Measurements from ENCODE around the gene S100A12. TPM values are rescaled to one million over a fixed set of nuclear protein-coding genes. Genes with fewer than 3 reads are reported as not detected.

The S100A12 gene
- total RNA-seq, 4 donors from 2014 or later, result 2.6 to 3.2 TPM; not detected in 2

DNA sequence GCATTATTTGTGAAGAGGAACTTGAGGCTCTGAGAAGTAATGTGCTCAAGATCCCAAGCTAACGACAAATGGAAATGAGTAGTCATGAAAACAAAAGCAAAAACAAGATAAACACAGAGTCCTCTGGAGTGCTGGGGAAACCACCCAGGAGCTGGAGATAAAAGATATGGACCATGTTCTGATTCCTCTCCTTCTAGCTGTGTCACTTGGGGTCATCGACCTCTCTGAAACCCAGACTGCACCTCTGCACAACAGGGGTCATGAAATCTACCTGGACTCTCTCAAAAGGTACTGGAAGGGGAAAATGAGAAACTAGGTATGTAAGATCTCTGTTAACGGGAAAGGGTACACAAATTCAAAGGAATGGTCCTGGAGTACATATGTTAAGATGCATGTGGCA, 33.2 kb downstream of the S100A12 start:
- H3K9me3 ChIP-seq, result no peaks in the 10 kb centered on the region
- no peaks in the 10 kb centered on the region for H3K4me1 ChIP-seq
- no peaks in the 10 kb centered on the region for H3K27me3 ChIP-seq
- H3K36me3 ChIP-seq, result no peaks in the 10 kb centered on the region
- H3K4me3 ChIP-seq, result no peak overlapping the region
- DNase-seq, result no peak
- intact Hi-C loops (cut with DNase I; ENCODE audit: low total_unique reads), result no loop called here
- TF ChIP-seq POLR2A (IDR thresholded peaks at IDR 0.05) (no peak), CTCF (IDR thresholded peaks at IDR 0.05) (no peak)
- H3K27ac ChIP-seq, result no peak overlapping the region

DNA sequence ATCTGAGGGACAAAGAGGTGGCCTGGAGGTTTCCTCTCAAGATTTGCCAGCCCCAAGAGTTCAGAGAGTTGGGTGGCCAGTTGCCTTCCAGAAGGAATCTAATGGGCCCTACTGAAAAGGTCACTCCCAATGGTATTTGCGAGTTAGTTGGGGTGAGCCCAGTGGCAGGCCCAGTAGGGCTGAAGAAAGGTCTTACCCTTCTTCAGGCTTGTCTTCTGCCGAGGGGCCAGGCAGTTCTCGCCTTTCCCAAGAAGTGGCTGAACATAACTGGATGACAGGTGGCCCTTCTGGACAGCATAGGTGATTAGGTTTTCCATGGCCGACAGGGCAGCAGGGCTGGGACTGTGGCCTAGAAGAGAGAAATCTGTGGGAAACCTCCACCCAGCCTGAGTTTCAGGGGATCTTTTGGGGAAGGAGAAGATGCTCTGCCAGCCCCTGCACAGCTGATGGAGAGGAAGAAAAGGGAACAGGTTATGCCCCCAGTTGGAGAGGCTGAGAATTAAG, 33.9 kb downstream of the S100A12 start:
- TF ChIP-seq POLR2A (IDR thresholded peaks at IDR 0.05) (no peak), CTCF (IDR thresholded peaks at IDR 0.05) (no peak)
- intact Hi-C loops (cut with DNase I; ENCODE audit: low total_unique reads), result no loop called here
- Histone ChIP-seq H3K4me1 (no peaks in the 10 kb centered on the region), H3K27ac (no peak overlapping the region), H3K27me3 (no peaks in the 10 kb centered on the region), H3K9me3 (no peaks in the 10 kb centered on the region), H3K4me3 (no peak overlapping the region), H3K36me3 (no peaks in the 10 kb centered on the region)
- DNase-seq, result no peak

- Histone ChIP-seq H3K27ac (no peak overlapping the region), H3K4me3 (no peak overlapping the region), H3K9me3 (no peaks in the 10 kb centered on the region), H3K36me3 (no peaks in the 10 kb centered on the region), H3K4me1 (no peaks in the 10 kb centered on the region), H3K27me3 (no peaks in the 10 kb centered on the region)
- intact Hi-C loops (cut with DNase I; ENCODE audit: low total_unique reads), result no loop called here
- TF ChIP-seq CTCF (IDR thresholded peaks at IDR 0.05) (no peak), POLR2A (IDR thresholded peaks at IDR 0.05) (no peak)
- no peak for DNase-seq
Observed at GRCh38 chr1:153340356-153340755, 35.1 kb downstream of the S100A12 start.

DNA sequence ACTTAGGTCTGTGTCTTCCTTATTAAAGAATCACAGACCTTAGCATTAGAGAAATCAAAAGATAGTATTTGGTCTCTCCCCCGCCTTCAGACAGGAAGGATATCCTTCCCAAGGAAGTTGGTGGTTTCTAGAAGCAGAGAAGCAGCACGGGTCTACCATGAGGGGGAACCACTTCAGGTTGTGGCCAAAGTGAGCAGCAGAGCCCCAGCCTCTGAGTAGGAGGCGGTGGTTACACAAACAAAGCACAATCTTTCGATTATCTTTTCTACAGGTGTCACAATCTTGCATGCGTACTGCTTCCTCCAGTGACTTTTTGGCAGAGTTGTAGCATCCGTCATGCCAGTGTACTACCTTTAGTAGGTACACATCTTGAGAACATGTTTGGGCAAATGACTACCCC, 35.6 kb downstream of the S100A12 start:
- TF ChIP-seq POLR2A (IDR thresholded peaks at IDR 0.05), result no peak
- TF ChIP-seq CTCF (IDR thresholded peaks at IDR 0.05), result no peak
- no peak for DNase-seq
- Histone ChIP-seq H3K4me3 (no peak overlapping the region), H3K27ac (no peak overlapping the region), H3K9me3 (no peaks in the 10 kb centered on the region), H3K4me1 (no peaks in the 10 kb centered on the region), H3K36me3 (no peaks in the 10 kb centered on the region), H3K27me3 (no peaks in the 10 kb centered on the region)
- intact Hi-C loops (cut with DNase I; ENCODE audit: low total_unique reads), result no loop called here

- no peaks in the 10 kb centered on the region for H3K27me3 ChIP-seq
Observed at GRCh38 chr1:153337980-153338853, 37.2 kb downstream of the S100A12 start.

More at GRCh38 chr1:153337980-153338853, 37.2 kb downstream of the S100A12 start:
- no peak overlapping the region for H3K4me3 ChIP-seq
- H3K27ac ChIP-seq, result no peak overlapping the region
- no peaks in the 10 kb centered on the region for H3K9me3 ChIP-seq
- H3K4me1 ChIP-seq, result no peaks in the 10 kb centered on the region
- no peak for DNase-seq
- TF ChIP-seq POLR2A (IDR thresholded peaks at IDR 0.05) (no peak), CTCF (IDR thresholded peaks at IDR 0.05) (no peak)
- H3K36me3 ChIP-seq, result no peaks in the 10 kb centered on the region
- intact Hi-C loops (cut with DNase I; ENCODE audit: low total_unique reads), result no loop called here
